ENCODE results near the gene SEC31A.
"Not testable (repeated sequence)": the region's sequence is repeated elsewhere in the genome, so short reads cannot be mapped to it uniquely, and the experiment has no call there.

Gene SEC31A

DNA sequence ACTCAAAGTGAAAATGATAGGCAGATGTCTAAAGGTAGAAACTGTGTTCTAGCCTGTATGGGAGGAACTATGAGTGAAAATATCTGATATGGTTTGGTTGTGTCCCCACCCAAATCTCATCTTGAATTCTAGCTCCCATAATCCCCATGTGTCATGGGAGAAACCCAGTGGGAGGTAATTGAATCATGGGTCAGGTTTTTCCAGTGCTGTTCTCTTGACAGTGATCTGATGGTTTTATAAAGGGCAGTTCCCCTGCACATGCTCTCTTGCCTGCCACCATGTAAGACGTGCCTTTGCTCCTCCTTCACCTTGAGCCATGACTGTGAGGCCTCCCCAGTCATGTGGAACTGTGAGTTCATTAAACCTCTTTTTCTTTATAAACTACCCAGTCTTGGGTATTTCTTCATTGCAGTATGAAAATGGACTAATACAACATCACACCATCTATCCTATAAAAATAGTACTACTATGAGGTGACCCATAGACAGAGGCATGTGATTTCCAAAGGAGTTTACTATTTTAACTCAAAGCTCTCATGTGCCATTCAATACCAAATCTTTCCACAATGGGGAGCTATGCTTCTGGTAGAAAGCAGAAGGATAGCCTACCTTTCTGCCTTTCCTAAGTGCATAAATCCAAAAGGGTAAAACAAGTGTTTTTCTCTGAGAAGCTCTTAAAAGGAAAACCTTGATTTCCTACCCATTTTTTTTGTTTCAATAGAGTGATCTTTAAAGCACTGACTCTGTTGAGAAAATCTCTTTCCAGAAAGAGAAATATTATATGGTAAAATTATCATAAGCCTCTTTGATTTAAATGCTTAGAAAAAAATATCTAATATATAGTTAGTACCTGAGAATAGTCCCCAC, 38.8 kb downstream of the SEC31A start:
- TF ChIP-seq, protein P1, sequence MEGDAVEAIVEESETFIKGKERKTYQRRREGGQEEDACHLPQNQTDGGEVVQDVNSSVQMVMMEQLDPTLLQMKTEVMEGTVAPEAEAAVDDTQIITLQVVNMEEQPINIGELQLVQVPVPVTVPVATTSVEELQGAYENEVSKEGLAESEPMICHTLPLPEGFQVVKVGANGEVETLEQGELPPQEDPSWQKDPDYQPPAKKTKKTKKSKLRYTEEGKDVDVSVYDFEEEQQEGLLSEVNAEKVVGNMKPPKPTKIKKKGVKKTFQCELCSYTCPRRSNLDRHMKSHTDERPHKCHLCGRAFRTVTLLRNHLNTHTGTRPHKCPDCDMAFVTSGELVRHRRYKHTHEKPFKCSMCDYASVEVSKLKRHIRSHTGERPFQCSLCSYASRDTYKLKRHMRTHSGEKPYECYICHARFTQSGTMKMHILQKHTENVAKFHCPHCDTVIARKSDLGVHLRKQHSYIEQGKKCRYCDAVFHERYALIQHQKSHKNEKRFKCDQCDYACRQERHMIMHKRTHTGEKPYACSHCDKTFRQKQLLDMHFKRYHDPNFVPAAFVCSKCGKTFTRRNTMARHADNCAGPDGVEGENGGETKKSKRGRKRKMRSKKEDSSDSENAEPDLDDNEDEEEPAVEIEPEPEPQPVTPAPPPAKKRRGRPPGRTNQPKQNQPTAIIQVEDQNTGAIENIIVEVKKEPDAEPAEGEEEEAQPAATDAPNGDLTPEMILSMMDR (IDR thresholded peaks at IDR 0.05; ENCODE audit: borderline replicate concordance, insufficient read depth, low read depth, low read length) = peak; percentile 34; the same call in 1 of the 2 replicates
- H3K4me3 ChIP-seq (ENCODE audit: low read depth, low read length) = no peak overlapping the region

DNA sequence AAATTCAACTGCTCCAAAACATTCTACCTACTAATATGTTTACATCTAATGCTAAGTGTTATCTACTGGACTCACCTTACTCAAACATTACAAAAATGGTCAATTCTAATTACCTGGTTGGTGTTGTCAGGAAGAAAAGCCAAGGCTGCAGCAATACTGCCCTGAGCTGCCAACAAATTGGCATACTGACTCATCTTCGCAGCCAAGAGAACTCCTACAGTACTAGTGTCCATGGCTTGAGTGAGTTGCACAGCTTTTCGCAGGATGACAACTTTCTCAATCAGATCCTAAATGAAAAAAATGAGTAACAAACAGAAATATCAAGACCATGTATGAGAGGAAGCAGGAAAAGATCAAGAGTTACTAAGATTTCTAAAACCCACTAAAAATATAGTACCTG, 39.6 kb downstream of the SEC31A start:
- TF ChIP-seq, protein P1 (IDR thresholded peaks at IDR 0.05; ENCODE audit: borderline replicate concordance, insufficient read depth, low read depth, low read length) = no peak
- H3K4me3 ChIP-seq (ENCODE audit: low read depth, low read length) = no peak overlapping the region

DNA sequence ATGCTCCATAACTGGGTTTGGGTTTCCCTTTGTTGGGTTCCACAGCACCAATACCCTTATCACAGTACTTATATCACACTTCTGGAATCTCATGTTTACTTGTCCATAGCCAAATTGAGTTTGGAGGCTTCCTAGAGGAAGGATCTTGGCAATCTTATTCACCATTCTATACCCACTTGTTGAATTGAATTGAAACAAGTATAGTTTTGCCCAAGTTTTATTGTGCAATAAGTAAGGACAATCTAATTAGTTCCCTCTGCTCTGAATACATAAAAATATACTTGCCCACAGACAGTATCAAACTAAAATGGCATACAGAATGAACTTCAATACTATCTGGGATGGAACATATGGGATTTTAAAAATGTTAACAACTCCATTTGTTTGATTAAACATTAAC, 40.3 kb downstream of the SEC31A start:
- no peak overlapping the region for H3K4me3 ChIP-seq (ENCODE audit: low read depth, low read length)
- TF ChIP-seq, protein P1 (IDR thresholded peaks at IDR 0.05; ENCODE audit: borderline replicate concordance, insufficient read depth, low read depth, low read length) = no peak

DNA sequence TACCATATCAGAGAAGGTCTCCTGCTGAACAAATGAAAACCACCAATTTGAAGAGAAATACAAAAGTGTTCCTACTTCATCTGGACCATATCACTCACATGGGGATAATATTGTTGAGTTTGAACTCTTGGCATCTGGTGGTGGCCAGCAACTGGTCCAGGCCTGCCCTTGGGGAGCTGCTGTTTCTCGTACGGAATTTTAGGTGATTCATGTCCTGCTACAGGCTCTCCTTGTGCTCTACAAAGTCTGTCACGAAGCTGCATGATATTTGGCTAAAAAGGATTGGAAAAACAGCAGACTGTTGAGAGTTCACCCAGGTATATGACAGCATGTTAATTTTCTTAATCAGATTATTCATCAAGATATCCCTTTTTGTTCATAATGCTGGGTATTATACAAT, 42.2 kb downstream of the SEC31A start:
- no peak overlapping the region for H3K4me3 ChIP-seq (ENCODE audit: low read depth, low read length)
- TF ChIP-seq, protein P1 (IDR thresholded peaks at IDR 0.05; ENCODE audit: borderline replicate concordance, insufficient read depth, low read depth, low read length) = no peak

DNA sequence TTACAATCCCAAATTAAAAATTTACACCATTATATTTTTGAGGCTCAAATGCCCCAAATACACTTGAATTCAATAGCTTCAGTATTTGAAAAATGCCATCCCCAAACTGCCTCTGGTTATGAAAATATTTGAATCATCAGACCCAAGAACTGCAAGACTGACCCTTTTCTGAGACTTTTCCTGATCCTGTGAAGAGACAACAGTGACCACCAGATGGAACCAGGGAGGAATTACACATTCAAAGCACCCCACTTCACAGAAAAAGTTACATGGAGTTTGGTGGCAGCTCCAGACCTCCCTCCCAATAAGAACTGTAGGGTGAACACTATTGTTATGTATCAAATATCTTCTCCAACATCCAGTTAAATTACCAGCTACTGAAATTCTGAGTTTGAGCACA, 48.4 kb downstream of the SEC31A start:
- TF ChIP-seq, protein P1 (IDR thresholded peaks at IDR 0.05; ENCODE audit: borderline replicate concordance, insufficient read depth, low read depth, low read length) = no peak
- no peak overlapping the region for H3K4me3 ChIP-seq (ENCODE audit: low read depth, low read length)

DNA sequence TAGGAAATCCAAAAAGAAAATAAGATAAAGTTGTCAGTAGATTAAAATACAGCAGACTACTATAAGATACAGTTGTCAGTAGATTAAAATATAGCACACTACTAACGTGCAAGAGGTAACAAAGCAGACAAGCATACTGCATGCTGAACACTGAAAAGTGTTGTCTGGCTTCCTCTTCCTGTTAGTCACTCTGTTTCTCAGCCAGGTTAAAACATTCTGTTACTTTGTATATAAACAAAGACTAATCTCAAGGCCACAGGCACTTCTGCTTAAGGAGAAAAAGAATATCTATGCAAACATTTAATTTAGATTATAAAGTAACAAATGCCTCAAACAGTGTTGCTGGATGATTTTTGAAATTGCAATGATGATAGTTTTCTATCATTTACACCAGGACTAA, 51.3 kb downstream of the SEC31A start:
- H3K4me3 ChIP-seq (ENCODE audit: low read depth, low read length) = no peak overlapping the region
- TF ChIP-seq, protein P1 (IDR thresholded peaks at IDR 0.05; ENCODE audit: borderline replicate concordance, insufficient read depth, low read depth, low read length) = no peak

DNA sequence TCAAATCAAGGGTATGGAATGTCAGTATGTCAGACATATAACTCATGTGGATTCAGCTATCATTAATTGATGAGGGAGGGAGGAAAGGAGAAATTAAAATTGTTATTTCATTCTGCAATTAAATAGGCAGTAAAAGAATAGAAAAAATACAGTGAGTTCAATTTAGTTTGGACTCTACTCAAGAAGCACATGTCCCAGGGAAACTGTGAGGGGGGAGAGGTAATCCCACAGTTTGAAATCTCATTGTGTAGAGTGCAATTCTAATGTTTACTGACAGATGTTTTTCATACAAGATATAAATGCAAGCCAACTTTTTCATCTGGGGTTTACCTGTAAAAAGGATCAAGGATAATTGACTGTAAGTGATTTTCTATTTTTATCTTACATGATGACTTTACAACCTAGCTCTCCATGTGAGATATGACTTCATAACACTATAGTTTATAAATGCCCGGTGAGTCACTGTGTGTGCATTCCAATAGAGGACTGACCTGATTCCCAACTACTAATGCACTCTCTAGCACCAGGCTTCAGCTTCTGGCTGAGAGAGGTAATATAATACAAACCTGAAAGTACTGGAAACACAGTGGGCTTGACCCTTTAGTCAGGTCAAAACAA, 57.1 kb downstream of the SEC31A start:
- no peak overlapping the region for H3K4me3 ChIP-seq (ENCODE audit: low read depth, low read length)
- TF ChIP-seq, protein P1 (IDR thresholded peaks at IDR 0.05; ENCODE audit: borderline replicate concordance, insufficient read depth, low read depth, low read length) = no peak

DNA sequence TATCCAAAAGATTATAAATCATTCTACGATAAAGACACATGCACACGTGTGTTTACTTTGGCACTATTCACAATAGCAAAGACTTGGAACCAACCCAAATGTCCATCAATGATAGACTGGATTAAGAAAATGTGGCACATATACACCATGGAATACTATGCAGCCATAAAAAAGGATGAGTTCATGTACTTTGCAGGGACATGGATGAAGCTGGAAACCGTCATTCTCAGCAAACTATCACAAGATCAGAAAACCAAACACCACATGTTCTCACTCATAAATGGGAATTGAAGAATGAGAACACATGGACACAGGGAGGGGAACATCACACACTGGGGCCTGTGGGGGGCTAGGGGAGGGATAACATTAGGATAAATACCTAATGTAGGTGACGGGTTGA, 57.9 kb downstream of the SEC31A start:
- not testable (repeated sequence) for H3K4me3 ChIP-seq (ENCODE audit: low read depth, low read length)

Data from GM12875 (cell line).